ENCODE data around the gene RUNX3. TPM values are rescaled to one million over a fixed set of nuclear protein-coding genes. Genes with fewer than 3 reads are reported as not detected.

Gene RUNX3
- total and polyA plus RNA-seq, 2 donors from 2014 or later: 0.47 to 7.9 TPM

DNA sequence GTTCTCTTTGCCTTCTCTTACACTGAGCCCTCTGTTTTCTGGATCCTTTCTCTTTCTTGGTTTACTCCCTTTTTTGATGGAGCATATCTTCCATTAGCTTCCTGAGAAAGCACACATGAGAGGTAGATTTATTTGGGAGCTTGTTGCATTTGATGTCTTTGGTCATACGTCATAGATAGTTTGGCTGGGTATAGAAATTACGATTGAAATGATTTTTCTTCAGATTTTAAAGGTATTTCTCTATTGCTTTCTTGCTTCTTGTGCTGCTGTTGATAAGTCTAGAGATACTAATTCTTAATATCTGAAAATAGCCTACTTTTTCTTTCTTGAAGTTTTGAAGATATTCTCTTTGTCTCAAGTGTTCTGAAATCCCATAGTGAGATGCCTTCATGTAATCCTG lies 45.3 kb upstream of the RUNX3 start:
- TF ChIP-seq CTCF (IDR thresholded peaks at IDR 0.05; ENCODE audit: borderline replicate concordance, extremely low read depth, insufficient read depth): no peak
- Histone ChIP-seq H3K9ac (ENCODE audit: low read length in 3 of 3) (no peak overlapping the region), H3K27me3 (ENCODE audit: control insufficient read depth, insufficient read depth, low read length) (no peaks in the 10 kb centered on the region), H3K4me3 (ENCODE audit: low read length in 3 of 3) (no peak overlapping the region), H3K4me1 (ENCODE audit: control insufficient read depth in 2 of 3, insufficient read depth in 2 of 3, low read depth in 1 of 3, low read length in 3 of 3) (no peaks in the 10 kb centered on the region), H3K9me3 (ENCODE audit: control insufficient read depth in 2 of 3, insufficient read depth in 1 of 3, low read length in 3 of 3) (peaks cover 0 to 14% (median 7%) of the 10 kb centered on the region in 3 donors), H3K36me3 (ENCODE audit: control insufficient read depth in 2 of 3, insufficient read depth in 3 of 3, low read length in 3 of 3) (no peaks in the 10 kb centered on the region), H3K27ac (ENCODE audit: low read depth in 2 of 2, low read length in 2 of 2) (no peak overlapping the region)
- DNase-seq: no peak
- intact Hi-C loops (cut with DNase I): no loop called here
- FAIRE-seq: no peak

GRCh38 chr1:24973315-24973714 lies 43.2 kb upstream of the RUNX3 start:
- intact Hi-C loops (cut with DNase I): no loop called here
- peaks cover 0 to 14% (median 7%) of the 10 kb centered on the region in 3 donors for H3K9me3 ChIP-seq (ENCODE audit: control insufficient read depth in 2 of 3, insufficient read depth in 1 of 3, low read length in 3 of 3)
- no peak overlapping the region for H3K4me3 ChIP-seq (ENCODE audit: low read length in 3 of 3)
- H3K4me1 ChIP-seq (ENCODE audit: control insufficient read depth in 2 of 3, insufficient read depth in 2 of 3, low read depth in 1 of 3, low read length in 3 of 3): no peaks in the 10 kb centered on the region
- TF ChIP-seq CTCF (IDR thresholded peaks at IDR 0.05; ENCODE audit: borderline replicate concordance, extremely low read depth, insufficient read depth): no peak
- no peak overlapping the region for H3K9ac ChIP-seq (ENCODE audit: low read length in 3 of 3)
- H3K36me3 ChIP-seq (ENCODE audit: control insufficient read depth in 2 of 3, insufficient read depth in 3 of 3, low read length in 3 of 3): no peaks in the 10 kb centered on the region
- no peaks in the 10 kb centered on the region for H3K27me3 ChIP-seq (ENCODE audit: control insufficient read depth, insufficient read depth, low read length)
- H3K27ac ChIP-seq (ENCODE audit: low read depth in 2 of 2, low read length in 2 of 2): no peak overlapping the region
- DNase-seq (peak in 1 of 5 donors; percentile 35), FAIRE-seq (no peak)

- Histone ChIP-seq H3K9me3 (ENCODE audit: control insufficient read depth in 2 of 3, insufficient read depth in 1 of 3, low read length in 3 of 3) (peaks cover 0 to 14% (median 7%) of the 10 kb centered on the region in 3 donors), H3K4me3 (ENCODE audit: low read length in 3 of 3) (no peak overlapping the region), H3K27ac (ENCODE audit: low read depth in 2 of 2, low read length in 2 of 2) (no peak overlapping the region), H3K36me3 (ENCODE audit: control insufficient read depth in 2 of 3, insufficient read depth in 3 of 3, low read length in 3 of 3) (no peaks in the 10 kb centered on the region), H3K4me1 (ENCODE audit: control insufficient read depth in 2 of 3, insufficient read depth in 2 of 3, low read depth in 1 of 3, low read length in 3 of 3) (no peaks in the 10 kb centered on the region), H3K9ac (ENCODE audit: low read length in 3 of 3) (no peak overlapping the region), H3K27me3 (ENCODE audit: control insufficient read depth, insufficient read depth, low read length) (no peaks in the 10 kb centered on the region)
- TF ChIP-seq CTCF (IDR thresholded peaks at IDR 0.05; ENCODE audit: borderline replicate concordance, extremely low read depth, insufficient read depth): no peak
- FAIRE-seq: no peak
- intact Hi-C loops (cut with DNase I): no loop called here
- peak in 1 of 5 donors; percentile 22 for DNase-seq
Measured at GRCh38 chr1:24972915-24973242, 42.8 kb upstream of the RUNX3 start.

DNA sequence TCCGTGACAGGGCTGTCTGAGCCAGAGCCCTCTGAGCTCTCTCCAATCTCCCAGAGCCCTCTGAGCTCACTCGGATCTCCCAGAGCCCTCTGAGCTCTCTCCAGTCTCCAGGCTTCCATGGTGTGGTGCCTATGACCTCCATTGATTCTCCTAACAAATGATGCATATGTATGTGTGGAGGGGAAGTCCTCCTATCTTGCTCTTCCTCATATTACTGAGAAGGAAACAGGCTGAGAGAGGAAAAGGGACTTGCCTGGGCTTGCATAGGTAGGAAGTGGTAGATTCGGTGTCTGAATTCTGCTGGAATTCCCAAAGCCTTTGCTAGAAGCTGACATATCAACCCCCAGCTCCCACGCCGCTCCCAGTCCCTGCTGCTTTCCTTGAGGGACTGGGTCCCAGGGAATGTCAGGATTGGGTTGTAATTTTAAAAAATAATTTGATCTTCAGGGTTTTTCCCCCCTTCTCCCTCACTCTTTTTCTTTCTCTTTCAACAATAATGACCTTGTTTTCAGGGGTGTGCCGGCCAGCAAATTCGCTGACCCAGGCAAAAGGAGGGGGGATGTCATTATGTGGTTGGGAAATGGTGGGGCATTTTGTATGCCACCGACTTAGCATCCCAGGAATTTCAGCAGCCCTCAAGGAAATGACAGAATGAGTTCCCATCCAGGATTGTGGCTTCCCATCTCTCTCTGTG lies 42.3 kb upstream of the RUNX3 start:
- Histone ChIP-seq H3K9ac (ENCODE audit: low read length in 3 of 3) (no peak overlapping the region), H3K4me1 (ENCODE audit: control insufficient read depth in 2 of 3, insufficient read depth in 2 of 3, low read depth in 1 of 3, low read length in 3 of 3) (no peaks in the 10 kb centered on the region), H3K4me3 (ENCODE audit: low read length in 3 of 3) (no peak overlapping the region), H3K9me3 (ENCODE audit: control insufficient read depth in 2 of 3, insufficient read depth in 1 of 3, low read length in 3 of 3) (peaks cover 0 to 14% (median 7%) of the 10 kb centered on the region in 3 donors), H3K27ac (ENCODE audit: low read depth in 2 of 2, low read length in 2 of 2) (no peak overlapping the region), H3K27me3 (ENCODE audit: control insufficient read depth, insufficient read depth, low read length) (no peaks in the 10 kb centered on the region), H3K36me3 (ENCODE audit: control insufficient read depth in 2 of 3, insufficient read depth in 3 of 3, low read length in 3 of 3) (no peaks in the 10 kb centered on the region)
- TF ChIP-seq CTCF (IDR thresholded peaks at IDR 0.05; ENCODE audit: borderline replicate concordance, extremely low read depth, insufficient read depth): no peak
- DNase-seq (no peak), FAIRE-seq (no peak)
- intact Hi-C loops (cut with DNase I): no loop called here
